Cardiac septum (tissue), 1 donor: ENCODE data around the gene NCKAP5. TPM values are rescaled to one million over a fixed set of nuclear protein-coding genes. Genes with fewer than 3 reads are reported as not detected.

ENCODE experiments used
- DNase-seq: peaks from one replicate; pipeline ENCODE4 v3.0.0-alpha.2; 2020; ENCODE audit warnings: low spot score
- intact Hi-C: fragments of 100-400 bp; cut with DNase I; formaldehyde crosslinking; loops from one replicate; pipeline ENCODE4 v1.14.0; 2022
- total RNA-seq: library from RNA; stranded (reverse); fragmentation: NEBNext Ultra II Directional; extraction: Animal tissue kit (Norgen Biotek cat#: 25700); gene quantifications from one replicate; pipeline ENCODE4 v1.2.1, GENCODE V29; 2021
- donor health status: DM: no; HTN: no; CAD: no.

Gene NCKAP5
- total RNA-seq, 1 donor from 2014 or later, result 10.6 TPM

GRCh38 chr2:133266041-133266925 lies 302.0 kb downstream of the NCKAP5 start:
- DNase-seq, result no peak
- intact Hi-C loops, result loop anchor here (10.0 kb wide), 1 partner anchor 299 kb away; the partner anchor contains the start of gene NCKAP5

GRCh38 chr2:133265432-133265949 lies 302.8 kb downstream of the NCKAP5 start:
- DNase-seq, result peak; percentile 76
- intact Hi-C loops, result loop anchor here (10.0 kb wide), 1 partner anchor 299 kb away; the partner anchor contains the start of gene NCKAP5

- intact Hi-C loops, result loop anchor here (5.0 to 10.0 kb wide), 2 partner anchors 300 to 517 kb away; partner anchors contain the start of gene NCKAP5
- DNase-seq, result no peak
These were observed 303.3 kb downstream of the NCKAP5 start for GRCh38 chr2:133264989-133265401.

GRCh38 chr2:133262893-133263292 lies 305.4 kb downstream of the NCKAP5 start:
- no peak for DNase-seq
- intact Hi-C loops, result loop anchor here (5.0 to 10.0 kb wide), 2 partner anchors 302 to 519 kb away; partner anchors contain the start of gene NCKAP5

GRCh38 chr2:133255360-133255759 lies 312.9 kb downstream of the NCKAP5 start:
- intact Hi-C loops, result no loop called here
- no peak for DNase-seq

DNA sequence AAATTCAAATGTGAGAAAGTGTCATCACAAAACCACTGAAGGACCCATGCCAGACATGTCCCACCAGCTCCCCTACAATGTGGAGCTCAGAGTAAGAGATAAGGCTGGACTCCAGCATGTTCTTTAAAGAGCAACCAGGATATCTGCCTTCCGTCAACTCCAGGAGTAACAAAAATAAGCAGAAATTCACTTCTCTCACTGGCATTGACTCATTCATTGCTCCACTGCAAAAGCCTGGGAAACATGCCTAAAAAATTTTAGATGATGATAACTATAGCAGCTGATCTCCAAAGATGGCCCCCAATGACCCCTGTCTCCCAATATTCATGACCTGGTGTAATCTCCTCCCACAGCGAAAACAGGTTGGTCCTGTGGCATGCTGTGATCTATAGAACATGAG lies 314.5 kb downstream of the NCKAP5 start:
- DNase-seq, result no peak
- intact Hi-C loops, result no loop called here

- no peak for DNase-seq
- intact Hi-C loops, result no loop called here
These were observed 315.4 kb downstream of the NCKAP5 start for GRCh38 chr2:133252780-133253355.

- intact Hi-C loops, result no loop called here
- no peak for DNase-seq
These were observed 318.9 kb downstream of the NCKAP5 start for GRCh38 chr2:133249362-133249761.

DNA sequence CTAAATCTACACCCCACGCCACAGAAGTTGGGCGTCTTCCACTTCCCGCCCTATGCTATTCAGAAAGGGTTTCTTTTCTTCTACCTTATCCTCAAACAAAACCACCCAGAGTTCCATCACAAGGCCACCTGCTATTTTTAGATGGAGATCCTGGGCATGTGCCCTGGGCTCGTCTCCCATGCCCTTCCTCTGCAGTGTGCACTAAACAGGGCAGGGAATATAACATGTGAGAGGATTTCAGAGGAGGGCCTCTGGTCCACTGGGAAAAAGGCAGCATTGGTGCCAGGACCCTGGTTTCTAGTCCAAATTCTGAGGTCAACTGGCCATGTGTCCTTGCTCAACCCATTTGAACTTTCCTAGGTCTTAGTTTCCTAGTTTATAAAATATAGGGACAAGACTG lies 320.0 kb downstream of the NCKAP5 start:
- no peak for DNase-seq
- intact Hi-C loops, result no loop called here

DNA sequence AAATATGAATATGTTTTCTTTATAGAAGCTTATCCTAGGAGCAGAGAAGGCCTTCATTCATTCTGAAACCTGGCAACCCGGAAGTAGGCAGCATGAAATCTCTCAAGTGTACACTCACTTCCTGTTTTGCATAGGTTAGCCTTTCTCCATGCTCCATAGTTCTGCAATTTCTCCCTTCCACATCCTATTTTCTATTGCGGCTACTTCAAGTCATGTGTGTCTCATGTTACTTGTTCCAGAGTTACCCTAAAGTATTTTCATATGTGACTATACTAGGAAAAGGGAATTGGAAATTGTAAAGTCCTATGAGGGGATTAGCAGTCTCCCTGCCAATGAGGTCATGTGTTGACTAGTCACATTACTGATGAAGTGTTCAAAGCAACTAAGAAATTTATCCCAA lies 320.6 kb downstream of the NCKAP5 start:
- DNase-seq, result no peak
- intact Hi-C loops, result no loop called here

DNA sequence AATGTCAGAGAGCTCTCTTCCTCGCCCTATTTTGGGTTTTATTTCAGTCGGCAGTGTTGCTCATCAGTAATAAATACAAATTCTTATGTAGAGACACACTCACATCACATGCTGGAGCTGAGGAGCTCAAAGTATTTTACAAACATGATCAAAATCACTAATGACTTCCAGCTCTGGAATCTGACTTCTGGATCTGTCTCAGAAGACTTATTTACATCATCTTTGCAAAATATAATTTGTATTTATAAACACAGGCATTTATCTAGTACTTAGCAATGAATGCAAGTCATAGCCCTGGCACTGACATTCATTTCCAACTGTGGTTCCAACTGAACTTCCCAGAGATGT lies 327.1 kb downstream of the NCKAP5 start:
- DNase-seq, result no peak
- intact Hi-C loops, result no loop called here

DNA sequence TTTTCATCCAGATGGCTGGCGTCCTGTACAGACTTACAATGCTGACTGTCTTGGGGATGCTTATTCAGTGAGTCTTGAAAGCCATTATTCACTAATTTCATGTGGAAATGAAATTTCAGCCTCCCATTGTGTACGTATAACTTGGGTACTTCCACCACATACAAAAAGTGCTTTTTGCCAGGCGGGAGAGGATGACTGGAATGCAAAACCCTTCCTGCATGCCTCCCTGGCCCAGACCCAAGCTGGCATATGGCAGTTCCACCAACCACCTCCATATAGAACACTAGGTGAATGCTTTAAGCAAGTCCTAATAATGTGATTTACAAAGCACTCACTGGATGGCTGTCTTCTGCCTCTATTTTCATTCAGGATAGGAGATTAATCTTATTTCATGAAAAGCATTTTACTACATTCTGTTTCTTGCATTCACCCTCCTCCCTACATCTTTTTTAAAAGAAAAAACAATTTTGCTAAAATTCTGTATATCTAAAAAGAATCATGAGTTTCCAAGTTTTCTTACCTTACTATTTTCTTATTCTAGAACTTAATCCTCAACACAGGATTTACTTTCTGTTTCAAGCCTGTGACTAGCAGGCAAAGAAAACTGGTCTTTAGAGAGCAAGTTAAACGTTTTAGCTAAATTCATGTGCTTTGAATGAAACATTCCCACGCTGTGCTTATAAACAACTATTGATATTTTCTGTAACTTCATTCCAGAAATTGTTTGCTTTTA lies 327.6 kb downstream of the NCKAP5 start:
- DNase-seq, result no peak
- intact Hi-C loops, result no loop called here

GRCh38 chr2:133235968-133236367 lies 332.3 kb downstream of the NCKAP5 start:
- intact Hi-C loops, result no loop called here
- no peak for DNase-seq

DNA sequence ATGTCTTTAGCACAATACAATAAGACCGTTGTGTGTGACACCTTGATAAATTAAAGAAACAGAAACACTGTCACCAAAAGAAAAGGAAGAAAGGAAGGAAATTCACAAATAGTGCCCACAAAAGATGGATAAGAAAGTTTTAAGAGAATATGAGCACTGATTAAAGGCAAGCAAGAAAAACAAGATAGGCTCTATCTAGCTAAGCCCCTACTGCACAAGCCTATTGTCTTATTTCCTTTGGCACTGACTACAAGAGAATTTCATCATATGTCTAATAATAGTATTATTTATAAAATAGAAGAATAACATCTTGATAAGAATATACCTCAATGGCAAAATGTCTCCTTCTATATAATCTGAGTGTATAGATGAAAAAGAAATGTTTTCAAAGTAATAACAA lies 335.7 kb downstream of the NCKAP5 start:
- DNase-seq, result no peak
- intact Hi-C loops, result no loop called here

DNA sequence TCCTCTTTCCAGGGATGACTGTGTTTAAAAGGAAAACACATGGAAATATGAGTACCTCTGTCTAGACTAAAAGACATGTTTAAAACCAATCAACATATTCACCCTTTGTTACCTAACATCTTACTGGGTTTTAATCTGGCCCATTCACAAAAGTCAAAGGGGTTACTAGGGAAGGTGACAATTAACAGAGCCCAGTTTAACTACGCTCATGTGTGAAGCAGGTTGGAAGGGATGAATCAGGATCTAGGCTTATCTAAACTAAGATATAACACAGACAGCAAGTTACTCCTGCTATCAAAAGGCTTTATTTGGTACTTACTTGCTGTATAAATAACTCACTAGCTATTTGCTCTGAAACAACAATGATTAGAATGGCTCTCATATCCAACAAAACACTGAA lies 337.0 kb downstream of the NCKAP5 start:
- intact Hi-C loops, result no loop called here
- no peak for DNase-seq

GRCh38 chr2:133229974-133230373 lies 338.3 kb downstream of the NCKAP5 start:
- DNase-seq, result no peak
- intact Hi-C loops, result no loop called here

DNA sequence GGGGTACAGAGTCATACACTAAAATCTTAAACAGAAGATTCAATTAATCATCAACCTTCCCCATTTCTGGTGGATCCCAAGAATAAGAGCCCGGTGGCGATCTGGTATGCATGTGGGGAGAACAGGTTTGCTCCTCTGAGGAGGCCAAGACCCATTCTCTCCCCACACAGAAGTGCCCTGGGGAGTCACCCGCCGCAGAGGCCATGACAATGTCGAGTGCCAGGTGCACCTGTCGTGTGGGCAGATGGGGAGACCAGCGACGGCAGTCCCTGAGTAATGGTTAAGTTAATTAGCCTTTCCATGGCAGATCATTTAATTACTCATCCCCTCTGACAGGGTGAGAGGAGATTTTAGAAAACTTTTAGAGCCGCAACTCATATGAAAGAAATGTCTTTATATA lies 345.0 kb downstream of the NCKAP5 start:
- intact Hi-C loops, result no loop called here
- DNase-seq, result no peak

DNA sequence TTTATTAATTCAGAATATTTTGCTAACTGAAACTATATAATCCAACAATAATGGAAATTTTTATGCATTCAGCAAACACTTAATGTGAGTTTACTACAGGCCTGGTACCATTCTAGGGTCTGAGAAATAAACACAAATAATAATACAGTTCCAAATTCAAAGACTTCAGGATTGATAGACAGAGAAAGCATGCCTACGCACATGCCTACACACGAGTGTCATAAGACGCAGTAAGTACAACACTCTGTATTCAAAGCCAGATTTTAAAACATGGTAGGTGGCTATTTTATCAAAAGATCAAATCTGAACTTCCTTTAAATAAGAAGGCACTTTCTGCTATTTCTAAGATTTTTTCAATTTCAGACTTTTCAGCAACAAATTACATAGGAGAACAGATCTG lies 346.9 kb downstream of the NCKAP5 start:
- no peak for DNase-seq
- intact Hi-C loops, result no loop called here

DNA sequence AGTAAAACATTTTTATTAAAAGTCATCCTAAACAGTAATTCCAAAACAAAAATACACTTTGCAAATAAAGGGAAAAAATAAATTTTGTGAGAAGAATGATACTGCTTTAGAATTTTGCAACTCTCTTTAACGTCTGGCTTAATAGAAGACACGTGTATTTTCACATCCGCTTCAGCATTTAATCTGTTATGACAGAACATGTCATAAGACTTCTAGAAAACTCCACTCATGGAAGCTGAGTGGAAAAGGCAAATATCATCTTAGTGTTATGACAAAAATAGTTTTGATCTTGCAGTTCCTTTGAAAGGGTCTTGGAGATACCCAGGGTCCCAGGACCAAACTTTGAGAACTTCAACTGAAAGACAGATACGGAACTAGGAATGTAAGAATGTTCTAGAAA lies 350.1 kb downstream of the NCKAP5 start:
- intact Hi-C loops, result no loop called here
- DNase-seq, result no peak

GRCh38 chr2:133215477-133215876 lies 352.8 kb downstream of the NCKAP5 start:
- intact Hi-C loops, result no loop called here
- no peak for DNase-seq
